ENCODE data around the gene C9orf72.

Gene C9orf72

GRCh38 chr9:27554712-27555111 lies 18.6 kb downstream of the C9orf72 start:
- TF ChIP-seq POLR2A (IDR thresholded peaks at IDR 0.05; ENCODE audit: low read depth, low read length) (no peak), POLR2AphosphoS5 (IDR thresholded peaks at IDR 0.05; ENCODE audit: low read depth, low read length) (no peak), TAF1 (IDR thresholded peaks at IDR 0.05; ENCODE audit: borderline replicate concordance, low read depth, low read length) (no peak)
- DNase-seq (ENCODE audit: insufficient read length) (no peak), FAIRE-seq (no peak)

- DNase-seq (ENCODE audit: insufficient read length) (no peak), FAIRE-seq (no peak)
- TF ChIP-seq TAF1 (IDR thresholded peaks at IDR 0.05; ENCODE audit: borderline replicate concordance, low read depth, low read length) (no peak), POLR2AphosphoS5 (IDR thresholded peaks at IDR 0.05; ENCODE audit: low read depth, low read length) (no peak), POLR2A (IDR thresholded peaks at IDR 0.05; ENCODE audit: low read depth, low read length) (no peak)
Observed at GRCh38 chr9:27549196-27549755, 24.0 kb downstream of the C9orf72 start.

GRCh38 chr9:27548055-27548741 lies 25.1 kb downstream of the C9orf72 start:
- FAIRE-seq = no peak
- DNase-seq (ENCODE audit: insufficient read length) = no peak
- TF ChIP-seq POLR2AphosphoS5 (IDR thresholded peaks at IDR 0.05; ENCODE audit: low read depth, low read length) = no peak
- TF ChIP-seq TAF1 (IDR thresholded peaks at IDR 0.05; ENCODE audit: borderline replicate concordance, low read depth, low read length) = no peak
- no peak for TF ChIP-seq POLR2A (IDR thresholded peaks at IDR 0.05; ENCODE audit: low read depth, low read length)

- FAIRE-seq (peak; percentile 5), DNase-seq (ENCODE audit: insufficient read length) (no peak)
- TF ChIP-seq POLR2AphosphoS5 (IDR thresholded peaks at IDR 0.05; ENCODE audit: low read depth, low read length) = no peak
- TF ChIP-seq POLR2A (IDR thresholded peaks at IDR 0.05; ENCODE audit: low read depth, low read length) = no peak
- TF ChIP-seq TAF1 (IDR thresholded peaks at IDR 0.05; ENCODE audit: borderline replicate concordance, low read depth, low read length) = no peak
Observed at GRCh38 chr9:27545471-27545870, 27.8 kb downstream of the C9orf72 start.

GRCh38 chr9:27542508-27542907 lies 30.8 kb downstream of the C9orf72 start:
- FAIRE-seq (no peak), DNase-seq (ENCODE audit: insufficient read length) (no peak)
- TF ChIP-seq TAF1 (IDR thresholded peaks at IDR 0.05; ENCODE audit: borderline replicate concordance, low read depth, low read length) = no peak
- no peak for TF ChIP-seq POLR2AphosphoS5 (IDR thresholded peaks at IDR 0.05; ENCODE audit: low read depth, low read length)
- TF ChIP-seq POLR2A (IDR thresholded peaks at IDR 0.05; ENCODE audit: low read depth, low read length) = no peak

GRCh38 chr9:27541740-27542139 lies 31.5 kb downstream of the C9orf72 start:
- FAIRE-seq (no peak), DNase-seq (ENCODE audit: insufficient read length) (no peak)
- TF ChIP-seq POLR2AphosphoS5 (IDR thresholded peaks at IDR 0.05; ENCODE audit: low read depth, low read length) (no peak), POLR2A (IDR thresholded peaks at IDR 0.05; ENCODE audit: low read depth, low read length) (no peak), TAF1 (IDR thresholded peaks at IDR 0.05; ENCODE audit: borderline replicate concordance, low read depth, low read length) (no peak)

- TF ChIP-seq POLR2AphosphoS5 (IDR thresholded peaks at IDR 0.05; ENCODE audit: low read depth, low read length) (no peak), POLR2A (IDR thresholded peaks at IDR 0.05; ENCODE audit: low read depth, low read length) (no peak), TAF1 (IDR thresholded peaks at IDR 0.05; ENCODE audit: borderline replicate concordance, low read depth, low read length) (no peak)
- FAIRE-seq = no peak
- DNase-seq (ENCODE audit: insufficient read length) = no peak
Observed at GRCh38 chr9:27540502-27540901, 32.8 kb downstream of the C9orf72 start.

GRCh38 chr9:27539479-27540441 lies 33.5 kb downstream of the C9orf72 start:
- no peak for DNase-seq (ENCODE audit: insufficient read length)

GRCh38 chr9:27538647-27539046 lies 34.6 kb downstream of the C9orf72 start:
- TF ChIP-seq POLR2AphosphoS5 (IDR thresholded peaks at IDR 0.05; ENCODE audit: low read depth, low read length) (no peak), POLR2A (IDR thresholded peaks at IDR 0.05; ENCODE audit: low read depth, low read length) (no peak), TAF1 (IDR thresholded peaks at IDR 0.05; ENCODE audit: borderline replicate concordance, low read depth, low read length) (no peak)
- peak; percentile 40 for FAIRE-seq
- DNase-seq (ENCODE audit: insufficient read length) = no peak

More at GRCh38 chr9:27539479-27540441, 33.5 kb downstream of the C9orf72 start:
- TF ChIP-seq POLR2A (IDR thresholded peaks at IDR 0.05; ENCODE audit: low read depth, low read length) (no peak), TAF1 (IDR thresholded peaks at IDR 0.05; ENCODE audit: borderline replicate concordance, low read depth, low read length) (no peak), POLR2AphosphoS5 (IDR thresholded peaks at IDR 0.05; ENCODE audit: low read depth, low read length) (no peak)
- no peak for FAIRE-seq

GRCh38 chr9:27537756-27538155 lies 35.5 kb downstream of the C9orf72 start:
- no peak for TF ChIP-seq POLR2A (IDR thresholded peaks at IDR 0.05; ENCODE audit: low read depth, low read length)
- TF ChIP-seq TAF1 (IDR thresholded peaks at IDR 0.05; ENCODE audit: borderline replicate concordance, low read depth, low read length) = no peak
- TF ChIP-seq POLR2AphosphoS5 (IDR thresholded peaks at IDR 0.05; ENCODE audit: low read depth, low read length) = no peak
- no peak for DNase-seq (ENCODE audit: insufficient read length)
- FAIRE-seq = no peak

- DNase-seq (ENCODE audit: insufficient read length) (no peak), FAIRE-seq (no peak)
- TF ChIP-seq POLR2A (IDR thresholded peaks at IDR 0.05; ENCODE audit: low read depth, low read length) = no peak
- no peak for TF ChIP-seq TAF1 (IDR thresholded peaks at IDR 0.05; ENCODE audit: borderline replicate concordance, low read depth, low read length)
- TF ChIP-seq POLR2AphosphoS5 (IDR thresholded peaks at IDR 0.05; ENCODE audit: low read depth, low read length) = no peak
Observed at GRCh38 chr9:27537027-27537435, 36.2 kb downstream of the C9orf72 start.

All from GM12892 (cell line).